Omental fat pad (tissue), 4 donors: ENCODE data around the gene CD300C. TPM values are rescaled to one million over a fixed set of nuclear protein-coding genes. Genes with fewer than 3 reads are reported as not detected.

Source experiments
- ATAC-seq: fragments of 150-250 bp; one replicate; pipeline ENCODE4 v1.9.1; 2016; ENCODE audit warnings: mild to moderate bottlenecking, moderate library complexity; ENCODE audit not compliant: low FRiP score
- DNase-seq: peaks from one replicate; pipeline ENCODE4 v3.0.0-alpha.2; 2019; ENCODE audit warnings: low spot score
- total RNA-seq, 4 donors: library from RNA; depleted of rRNA; stranded (reverse); fragments of >200 nt; gene quantifications; one replicate each; pipeline ENCODE4 v1.1.0, GENCODE V29; 2016
- TF ChIP-seq, protein P1 (sequence below), 3 donors: fragments of 450-650 bp; IDR thresholded peaks; one replicate each; pipeline ENCODE4 v1.5.1; 2016 to 2017; ENCODE audit warnings: antibody characterized with exemption in 3 of 3, mild to moderate bottlenecking in 3 of 3, moderate library complexity in 2 of 3

Gene CD300C
- total RNA-seq, 4 donors from 2014 or later: 1.6 to 9.4 (median 2.1) TPM

DNA sequence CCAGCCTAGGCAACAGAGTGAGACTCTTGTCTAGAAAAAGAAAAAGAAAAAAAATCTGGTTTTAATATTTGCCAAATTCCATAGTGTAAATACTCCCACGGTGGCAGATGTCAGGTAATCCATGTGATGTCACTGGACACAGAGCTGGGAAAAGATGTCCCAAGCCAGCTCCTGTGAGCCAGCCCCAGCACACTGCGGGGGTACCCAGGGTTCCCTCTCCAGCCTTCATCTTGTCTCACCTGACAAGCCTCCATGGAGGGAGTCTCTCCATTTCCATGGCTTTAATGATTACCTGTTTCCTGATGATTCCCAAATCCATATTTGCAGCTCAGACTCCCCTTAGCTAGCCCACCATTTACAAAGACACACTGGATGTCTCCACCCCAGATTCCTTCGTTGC is 19.2 kb downstream of the CD300C start:
- DNase-seq: no peak
- ATAC-seq: no peak

DNA sequence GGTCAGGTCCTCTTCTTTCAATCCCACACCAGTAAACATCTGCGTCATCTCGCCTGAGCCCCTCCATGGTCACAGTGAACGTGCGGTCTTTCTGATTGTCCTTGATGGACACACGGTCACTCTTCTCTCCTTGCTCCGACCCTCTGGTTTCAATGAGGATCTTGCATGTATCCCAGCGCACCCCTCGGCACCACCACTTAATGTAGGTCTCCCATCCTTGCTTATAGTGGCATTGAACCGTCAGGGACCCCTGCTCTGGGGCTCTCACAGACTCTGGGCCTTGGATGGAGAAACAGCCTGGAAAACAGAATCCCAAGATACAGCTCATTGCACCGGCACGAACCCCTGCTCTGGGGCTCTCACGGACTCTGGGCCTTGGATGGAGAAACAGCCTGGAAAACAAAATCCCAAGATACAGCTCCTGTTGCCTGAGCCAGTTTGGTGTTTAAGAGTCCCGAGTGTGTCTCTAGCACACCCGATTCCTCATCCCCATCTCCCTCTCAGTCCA is 20.1 kb downstream of the CD300C start:
- DNase-seq (no peak), ATAC-seq (no peak)
- TF ChIP-seq, protein P1, sequence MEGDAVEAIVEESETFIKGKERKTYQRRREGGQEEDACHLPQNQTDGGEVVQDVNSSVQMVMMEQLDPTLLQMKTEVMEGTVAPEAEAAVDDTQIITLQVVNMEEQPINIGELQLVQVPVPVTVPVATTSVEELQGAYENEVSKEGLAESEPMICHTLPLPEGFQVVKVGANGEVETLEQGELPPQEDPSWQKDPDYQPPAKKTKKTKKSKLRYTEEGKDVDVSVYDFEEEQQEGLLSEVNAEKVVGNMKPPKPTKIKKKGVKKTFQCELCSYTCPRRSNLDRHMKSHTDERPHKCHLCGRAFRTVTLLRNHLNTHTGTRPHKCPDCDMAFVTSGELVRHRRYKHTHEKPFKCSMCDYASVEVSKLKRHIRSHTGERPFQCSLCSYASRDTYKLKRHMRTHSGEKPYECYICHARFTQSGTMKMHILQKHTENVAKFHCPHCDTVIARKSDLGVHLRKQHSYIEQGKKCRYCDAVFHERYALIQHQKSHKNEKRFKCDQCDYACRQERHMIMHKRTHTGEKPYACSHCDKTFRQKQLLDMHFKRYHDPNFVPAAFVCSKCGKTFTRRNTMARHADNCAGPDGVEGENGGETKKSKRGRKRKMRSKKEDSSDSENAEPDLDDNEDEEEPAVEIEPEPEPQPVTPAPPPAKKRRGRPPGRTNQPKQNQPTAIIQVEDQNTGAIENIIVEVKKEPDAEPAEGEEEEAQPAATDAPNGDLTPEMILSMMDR (IDR thresholded peaks at IDR 0.05): no peak

More for the DNA sequence above, 19.2 kb downstream of the CD300C start:
- TF ChIP-seq, protein P1 (IDR thresholded peaks at IDR 0.05): no peak

DNA sequence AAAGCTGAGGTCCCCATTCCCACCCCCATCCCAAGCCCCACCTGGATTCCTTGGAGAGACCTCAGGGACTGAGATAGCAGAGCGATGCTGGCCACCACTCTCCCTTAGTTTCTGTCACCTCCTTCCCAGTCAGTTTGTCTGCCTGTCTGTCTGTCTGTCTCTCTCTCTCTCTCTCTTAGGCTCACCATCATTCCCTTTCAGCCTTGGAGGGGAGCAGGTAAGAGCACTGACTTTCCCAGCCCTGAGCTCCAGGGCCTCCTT is 20.5 kb downstream of the CD300C start:
- ATAC-seq (no peak), DNase-seq (no peak)
- TF ChIP-seq, protein P1 (IDR thresholded peaks at IDR 0.05): no peak

DNA sequence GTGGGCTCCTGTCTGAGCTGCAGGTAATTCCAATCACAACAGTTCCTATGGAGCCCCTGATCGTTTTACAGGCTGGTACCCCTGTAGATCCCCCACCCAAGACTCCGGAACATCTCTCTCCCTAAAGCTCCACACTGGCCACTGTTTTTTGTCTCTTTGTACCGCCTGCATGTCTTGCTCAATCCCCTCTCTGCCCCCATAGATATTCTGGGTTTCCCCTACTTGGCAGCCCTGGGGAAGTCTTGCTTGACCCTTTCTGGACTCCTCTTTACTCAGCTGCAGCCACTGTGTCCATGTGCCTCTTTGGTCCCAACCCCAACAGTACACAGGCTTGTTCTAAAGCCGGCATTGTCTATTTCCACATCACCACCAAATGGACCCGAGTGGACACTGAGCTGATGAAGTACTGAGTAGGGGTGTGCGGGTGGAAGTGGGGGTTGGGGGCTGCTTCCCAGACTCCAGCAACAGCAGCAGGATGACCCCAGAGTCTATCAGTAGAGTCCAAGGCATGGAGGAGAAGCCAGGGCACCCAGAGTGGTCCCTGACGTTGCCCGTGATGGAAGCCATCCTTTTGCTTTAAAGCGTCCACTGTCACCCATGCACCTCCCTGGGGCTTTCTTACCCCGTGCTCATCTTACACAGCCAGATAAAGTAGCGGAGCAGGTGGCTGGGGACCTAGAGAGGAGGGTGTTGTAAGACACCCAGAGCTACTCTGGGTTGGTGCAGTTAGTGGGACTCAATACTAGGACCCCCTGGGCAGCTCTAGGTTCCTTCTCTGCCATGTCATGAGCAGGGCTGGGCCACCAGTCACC is 21.1 kb downstream of the CD300C start:
- ATAC-seq (no peak), DNase-seq (no peak)
- TF ChIP-seq, protein P1 (IDR thresholded peaks at IDR 0.05): no peak

DNA sequence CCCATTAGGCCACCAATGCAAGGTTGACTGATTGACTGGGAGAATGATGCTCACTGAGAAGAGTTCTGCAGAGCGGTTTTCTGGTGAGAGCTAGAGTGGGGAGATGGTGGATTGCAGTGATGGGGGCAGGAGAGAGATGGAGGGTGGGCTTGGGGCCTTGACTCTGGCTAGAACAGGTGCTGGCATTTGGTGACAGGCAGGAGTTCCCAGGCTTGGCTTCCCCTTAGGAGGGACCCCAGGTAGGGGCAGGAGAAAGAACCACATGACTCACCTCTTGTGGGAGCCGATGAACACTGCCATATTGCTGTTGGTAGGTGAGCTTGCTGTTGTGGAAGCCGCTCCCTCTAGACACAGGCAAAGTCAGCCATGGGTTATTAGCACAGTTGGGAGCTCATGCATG is 22.6 kb downstream of the CD300C start:
- no peak for ATAC-seq
- no peak for DNase-seq
- TF ChIP-seq, protein P1 (IDR thresholded peaks at IDR 0.05): no peak

DNA sequence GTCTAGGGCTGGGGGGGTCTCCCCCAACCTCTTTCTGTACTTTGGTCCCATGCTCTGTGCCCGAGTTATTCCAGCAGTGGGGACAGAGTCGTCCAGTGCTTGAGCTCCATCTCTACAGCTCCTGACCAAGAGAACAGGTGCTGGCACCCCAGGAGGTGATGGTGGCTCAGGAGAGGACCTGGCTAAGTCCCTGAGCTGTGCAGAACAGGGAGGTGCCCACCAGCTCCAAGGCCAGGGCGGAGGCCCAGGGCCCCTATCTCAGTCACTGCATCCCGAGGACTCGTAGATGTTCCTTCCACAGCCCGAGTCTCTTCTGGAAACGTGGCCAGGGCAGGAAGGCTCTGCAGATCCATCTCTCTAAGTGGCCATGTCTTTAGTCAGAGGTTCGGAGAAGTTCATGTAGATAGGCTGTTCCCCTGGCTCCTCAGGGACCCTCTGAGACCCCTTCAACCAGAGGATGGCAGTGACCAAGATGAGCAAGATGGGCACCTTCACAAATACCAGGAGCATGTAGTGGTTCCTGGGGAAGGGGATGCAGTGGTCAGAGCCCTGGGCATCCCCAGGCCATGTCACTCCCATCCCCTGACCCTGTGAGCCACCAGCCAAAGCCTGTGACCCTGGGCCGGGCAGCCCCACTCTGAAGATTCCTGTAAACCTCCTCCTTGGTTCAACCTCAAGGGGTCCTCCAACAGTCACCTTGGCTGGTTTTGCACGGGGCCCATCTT is 23.4 kb downstream of the CD300C start:
- TF ChIP-seq, protein P1 (IDR thresholded peaks at IDR 0.05): no peak
- DNase-seq (no peak), ATAC-seq (no peak)
